Heart left ventricle (tissue), 13 donors: Measurements from ENCODE around the gene APBB1.

Experiments used
- CTCF ChIP-seq, 12 donors: fragments of 200-600 bp; sonication (generic) in 4 of 12; IDR thresholded peaks; one replicate each; pipeline versions ENCODE4 v1.5.0 to v1.8.0; 2018 to 2022; ENCODE audit warnings: antibody characterized with exemption in 12 of 12, mild to moderate bottlenecking in 5 of 12
- POLR2A ChIP-seq, 2 donors: fragments of 450-650 bp; IDR thresholded peaks; one replicate each; pipeline ENCODE4 v1.6.1; 2017; ENCODE audit warnings: antibody characterized with exemption in 2 of 2, mild to moderate bottlenecking in 2 of 2, moderate library complexity in 2 of 2
- donor health status: ischemic (EF 13 %, LVEDD 7.1; RV severe dilation, severe dysfunction).
- donor health status: DM: no; HTN: yes; CAD: no.
- donor health status: DM: no; HTN: no; CAD: no.
- donor health status: ischemic (EF 25% LVEDD 6.9; RV normal size, moderate dysfunction).
- donor health status: ischemic (EF 25% LVEDD 5.7; RV mildly dilated, moderate dysfunction).
- donor health status: ischemic (EF 35%, LVEDD 5.7; RV mildly dilated, moderate dysfunction).
- donor health status: nonischemic (EF 11% LVEDD 7.7; RV severe dilation, severe dysfunction).
- donor health status: DM: yes; HTN: yes; CAD: no.
- donor health status: PGD.
- donor health status: ischemic (EF 29% LVEDD 5.4; RV normal size, mild dysfunction).
- donor health status: nonischemic (EF 23%, LVEDD 6.1; RV moderate dilation, normal function).

- no peak for TF ChIP-seq CTCF (IDR thresholded peaks at IDR 0.05)
- no peak for TF ChIP-seq POLR2A (IDR thresholded peaks at IDR 0.05)
These were observed 21.7 kb downstream of the APBB1 start for GRCh38 chr11:6397156-6397555.
